Activated CD8-positive, alpha-beta memory T cell treated with anti-CD3 and anti-CD28 coated beads, Interleukin-2, amount 50 U/mL, for 48 hours (primary cell): ENCODE measurements around the gene DRC3.
A peak's percentile ranks its signal among the peaks of the same experiment; 100 is the strongest.
"Not testable (repeated sequence)": the region's sequence is repeated elsewhere in the genome, so short reads cannot be mapped to it uniquely, and the experiment has no call there.

Experiments
- DNase-seq: peaks from one replicate; pipeline ENCODE4 v3.0.0-alpha.2; 2020

Gene DRC3

GRCh38 chr17:17941015-17941414, 31.6 kb upstream of the DRC3 start:
- no peak for DNase-seq

GRCh38 chr17:17942846-17943245, 29.8 kb upstream of the DRC3 start:
- DNase-seq = no peak

GRCh38 chr17:17943281-17943984, 29.2 kb upstream of the DRC3 start:
- no peak for DNase-seq

- DNase-seq = no peak
Observed at GRCh38 chr17:17944242-17944641, 28.4 kb upstream of the DRC3 start.

DNA sequence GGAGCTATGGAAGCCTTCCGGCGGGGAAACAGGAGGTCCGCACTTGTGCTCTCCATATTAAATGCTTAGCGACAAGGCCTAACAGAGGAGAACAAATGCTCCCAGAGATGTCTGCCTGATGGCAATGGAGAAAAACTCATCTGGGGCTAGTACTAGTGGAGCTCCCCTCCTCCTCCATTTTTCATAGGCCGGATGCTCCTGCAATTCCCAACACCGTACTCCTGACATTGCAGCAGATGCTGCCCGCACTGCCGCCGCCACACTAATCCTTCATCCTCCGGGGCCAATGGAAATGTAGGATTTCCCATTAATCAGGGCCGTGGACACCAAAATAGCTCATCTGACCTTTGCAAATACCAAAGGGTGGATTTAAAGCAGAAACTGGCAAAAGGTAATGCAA, 27.9 kb upstream of the DRC3 start:
- no peak for DNase-seq

GRCh38 chr17:17946093-17946492, 26.6 kb upstream of the DRC3 start:
- no peak for DNase-seq

GRCh38 chr17:17947309-17947708, 25.4 kb upstream of the DRC3 start:
- DNase-seq = no peak

DNA sequence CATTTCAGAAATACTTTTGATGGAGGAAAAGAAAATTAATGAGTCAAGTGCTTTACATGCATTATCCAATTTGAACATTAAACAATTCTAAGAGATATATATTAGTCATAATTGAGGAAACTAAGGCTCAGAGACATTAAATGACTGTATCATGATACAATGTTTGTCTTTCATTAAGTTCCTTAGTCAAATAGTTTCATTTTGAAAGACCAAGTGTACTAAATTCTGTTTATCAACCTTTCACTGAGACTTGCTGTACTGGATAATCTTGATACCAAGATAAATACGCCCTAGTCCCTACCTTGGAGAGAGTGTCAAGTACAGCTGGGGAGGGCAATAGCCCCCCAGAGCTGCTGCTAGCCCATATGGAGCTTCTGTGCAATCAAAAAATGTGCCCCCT, 24.7 kb upstream of the DRC3 start:
- no peak for DNase-seq

DNA sequence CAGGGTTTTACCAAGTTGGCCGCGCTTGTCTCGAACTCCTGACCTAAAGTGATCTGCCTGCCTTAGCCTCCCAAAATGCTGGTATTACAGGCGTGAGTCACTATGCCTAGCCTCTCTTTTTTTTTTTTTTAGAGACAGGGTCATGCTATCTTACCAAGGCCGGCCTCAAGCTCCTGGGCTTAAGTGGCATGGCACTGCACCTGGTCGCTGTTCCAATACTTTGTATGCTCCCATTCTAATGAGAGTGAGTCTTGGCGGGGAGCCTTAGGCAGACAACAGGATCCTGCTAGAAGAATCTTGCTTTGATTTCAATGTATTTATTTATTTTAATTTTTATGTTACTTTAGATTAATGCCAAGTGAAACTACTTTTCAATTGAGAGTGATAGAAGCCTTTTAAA, 22.3 kb upstream of the DRC3 start:
- no peak for DNase-seq

DNA sequence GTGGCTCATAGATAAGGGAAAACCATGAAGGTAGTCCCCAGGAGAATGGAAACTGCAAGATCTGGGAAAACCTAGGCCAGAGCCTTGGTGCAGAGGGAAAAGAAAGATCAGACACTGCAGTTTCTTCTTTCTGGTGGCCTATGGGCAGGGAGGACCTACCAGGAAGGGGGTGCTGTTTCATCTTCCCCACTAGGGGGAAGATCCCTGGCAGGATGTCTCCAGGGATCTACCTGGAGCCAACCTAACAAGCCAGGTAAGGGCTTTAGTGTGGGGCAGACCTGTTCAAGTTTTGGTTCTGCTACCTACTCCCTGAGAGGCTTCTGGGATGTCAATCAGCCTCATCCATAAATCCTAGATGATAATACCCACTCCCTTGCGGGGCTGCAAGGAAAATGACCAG, 21.9 kb upstream of the DRC3 start:
- DNase-seq = no peak

GRCh38 chr17:17951524-17951923, 21.1 kb upstream of the DRC3 start:
- DNase-seq = no peak

GRCh38 chr17:17952691-17953090, 20.0 kb upstream of the DRC3 start:
- DNase-seq = no peak

DNA sequence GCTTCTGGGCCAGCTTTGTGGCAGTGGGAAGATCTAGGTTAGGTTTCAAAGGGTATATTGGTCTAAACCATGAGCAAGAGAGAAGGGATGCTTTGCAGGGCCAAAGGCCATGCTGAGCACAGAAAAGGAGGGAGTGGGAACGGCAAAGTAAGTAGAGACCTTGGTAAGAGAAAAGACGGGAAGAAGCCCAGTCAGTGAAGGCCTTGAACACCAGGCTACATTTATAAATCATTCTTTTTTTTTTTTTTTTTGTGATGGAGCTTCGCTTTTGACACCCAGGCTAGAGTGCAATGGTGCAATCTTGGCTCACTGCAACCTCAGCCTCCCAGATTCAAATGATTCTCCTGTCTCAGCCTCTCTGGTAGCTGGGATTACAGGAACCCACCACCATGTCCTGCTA, 18.6 kb upstream of the DRC3 start:
- no peak for DNase-seq

DNA sequence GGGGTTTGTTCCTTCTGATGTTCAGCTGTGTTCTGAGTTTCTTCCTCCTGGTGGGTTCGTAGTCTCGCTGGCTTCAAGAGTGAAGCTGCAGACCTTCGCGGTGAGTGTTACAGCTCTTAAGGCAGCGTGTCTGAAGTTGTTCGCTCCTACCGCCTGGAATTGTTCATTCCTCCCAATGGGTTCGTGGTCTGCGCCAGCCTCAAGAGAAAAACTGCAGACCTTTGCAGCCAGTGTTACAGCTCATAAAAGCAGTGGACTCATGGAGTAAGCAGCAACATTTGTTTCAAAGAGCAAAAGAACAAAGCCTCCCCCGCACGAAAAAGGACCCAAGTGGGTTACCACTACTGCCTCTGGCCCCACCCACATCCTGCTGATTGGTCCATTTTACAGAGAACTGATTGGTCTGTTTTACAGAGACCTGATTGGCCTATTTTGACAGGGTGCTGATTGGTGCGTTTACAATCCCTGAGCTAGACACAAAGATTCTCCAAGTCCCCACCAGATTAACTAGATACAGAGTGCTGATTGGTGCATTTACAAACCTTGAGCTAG, 16.8 kb upstream of the DRC3 start:
- not testable (repeated sequence) for DNase-seq

GRCh38 chr17:17957584-17957916, 15.1 kb upstream of the DRC3 start:
- DNase-seq = no peak

DNA sequence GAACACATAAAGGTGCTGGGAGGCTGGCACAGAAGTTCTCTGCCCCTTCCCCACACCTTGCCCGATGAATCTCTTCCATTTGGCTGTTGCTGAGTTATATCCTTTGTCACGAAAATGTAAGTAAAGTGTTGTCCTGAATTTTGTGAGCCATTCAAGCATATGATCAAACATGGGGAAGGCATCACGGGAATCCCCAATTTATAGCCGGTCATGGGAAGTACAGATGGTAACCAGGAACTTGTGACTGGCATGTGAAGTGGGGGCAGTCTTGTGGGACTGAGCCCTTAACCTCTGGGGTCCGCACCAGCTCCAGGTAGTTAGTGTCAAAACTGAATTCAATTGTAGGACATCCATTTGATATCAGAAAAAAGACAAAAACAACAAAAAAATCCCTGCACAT, 13.7 kb upstream of the DRC3 start:
- no peak for DNase-seq

DNA sequence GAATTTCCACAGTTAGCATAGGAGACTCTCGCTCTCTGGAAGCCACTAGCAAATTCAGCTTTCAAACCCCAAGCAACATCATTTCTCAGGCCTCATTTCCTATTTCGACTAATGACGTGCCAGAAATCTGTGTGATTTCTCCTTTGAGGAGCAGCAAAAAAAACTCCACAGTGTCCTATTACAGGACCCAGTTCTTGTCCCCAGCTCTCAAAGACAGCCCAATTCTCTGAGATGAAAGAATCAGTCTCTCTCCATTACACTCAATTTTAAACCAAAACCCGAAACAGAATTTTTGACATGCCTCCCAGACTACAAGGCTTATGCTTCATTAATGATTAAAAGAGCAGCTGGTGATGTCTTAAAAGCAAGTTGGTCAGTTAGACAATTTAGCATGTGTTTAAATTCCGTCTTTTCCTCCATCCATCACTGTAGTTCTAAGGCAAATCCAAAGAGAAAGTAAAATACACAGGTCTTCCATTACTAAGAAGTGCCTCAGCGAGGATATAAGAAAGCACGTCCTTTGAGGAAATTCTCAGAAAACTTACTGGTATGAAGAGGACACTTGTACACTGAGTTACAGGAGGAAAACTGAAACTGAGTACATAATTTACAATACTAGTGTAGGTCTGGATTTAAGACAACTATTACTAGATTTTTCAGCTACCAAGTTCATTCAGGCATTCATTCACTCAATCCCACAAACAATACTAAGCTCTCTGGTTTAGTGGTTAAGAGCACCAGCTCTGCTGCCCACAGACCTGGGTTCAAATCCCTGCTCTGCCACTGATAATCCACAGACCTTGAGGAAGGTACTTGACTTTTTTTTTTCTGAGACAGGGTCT, 12.9 kb upstream of the DRC3 start:
- DNase-seq = peak; percentile 63

- no peak for DNase-seq
Observed at GRCh38 chr17:17960500-17961030, 12.1 kb upstream of the DRC3 start.

DNA sequence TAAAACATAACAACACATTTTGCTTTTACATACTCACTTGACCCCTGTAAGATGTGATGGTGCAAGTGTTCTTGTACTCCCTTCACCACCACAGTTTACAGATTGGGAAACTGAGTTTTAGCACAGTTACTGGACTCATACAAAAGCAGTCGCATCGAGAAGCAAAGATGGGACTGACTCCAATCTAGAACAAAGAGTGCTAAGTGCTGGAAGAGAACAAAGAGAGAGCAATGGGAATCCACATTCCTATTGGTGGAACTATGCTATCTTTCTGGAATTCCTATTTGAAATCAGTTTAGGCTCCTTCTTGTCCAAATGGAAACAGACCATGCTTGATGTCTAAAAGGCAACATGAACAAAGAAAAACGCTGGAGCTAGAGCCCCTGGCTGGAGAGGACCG, 9.6 kb upstream of the DRC3 start:
- no peak for DNase-seq

DNA sequence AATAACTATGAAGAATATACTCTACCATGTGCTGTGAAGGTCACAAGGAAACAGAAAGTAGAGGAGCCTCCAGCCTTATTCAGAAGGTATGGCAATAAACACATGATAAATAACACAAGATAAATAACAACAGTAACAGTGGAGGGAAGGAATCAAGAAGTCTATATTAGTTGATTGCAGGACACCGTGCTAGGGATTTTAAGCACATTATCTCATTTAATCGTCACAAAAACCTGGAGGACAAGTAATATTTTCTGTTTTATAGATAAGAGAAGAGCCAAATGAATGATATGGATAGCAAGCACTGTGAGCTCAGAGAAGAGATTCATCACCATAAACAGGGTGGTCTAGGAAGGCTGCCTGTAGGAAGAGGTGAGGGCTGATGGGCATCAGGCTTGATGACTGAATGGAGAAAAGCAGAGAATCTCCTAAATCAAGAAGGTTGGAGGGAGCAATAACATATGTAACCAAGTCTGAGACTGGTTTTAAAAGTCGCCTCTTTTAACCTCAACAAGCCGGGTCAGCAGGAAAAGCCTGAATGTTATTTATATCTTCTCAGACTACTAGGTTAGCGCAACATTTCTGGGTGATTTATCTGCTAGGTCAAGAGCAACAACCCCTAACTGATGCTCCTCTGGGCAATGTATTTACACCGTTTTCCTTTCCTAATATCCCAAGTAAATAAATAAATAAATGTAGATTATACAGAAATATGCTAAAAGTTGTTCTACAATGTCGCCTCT, 8.8 kb upstream of the DRC3 start:
- no peak for DNase-seq

GRCh38 chr17:17964710-17965109, 8.0 kb upstream of the DRC3 start:
- no peak for DNase-seq

DNA sequence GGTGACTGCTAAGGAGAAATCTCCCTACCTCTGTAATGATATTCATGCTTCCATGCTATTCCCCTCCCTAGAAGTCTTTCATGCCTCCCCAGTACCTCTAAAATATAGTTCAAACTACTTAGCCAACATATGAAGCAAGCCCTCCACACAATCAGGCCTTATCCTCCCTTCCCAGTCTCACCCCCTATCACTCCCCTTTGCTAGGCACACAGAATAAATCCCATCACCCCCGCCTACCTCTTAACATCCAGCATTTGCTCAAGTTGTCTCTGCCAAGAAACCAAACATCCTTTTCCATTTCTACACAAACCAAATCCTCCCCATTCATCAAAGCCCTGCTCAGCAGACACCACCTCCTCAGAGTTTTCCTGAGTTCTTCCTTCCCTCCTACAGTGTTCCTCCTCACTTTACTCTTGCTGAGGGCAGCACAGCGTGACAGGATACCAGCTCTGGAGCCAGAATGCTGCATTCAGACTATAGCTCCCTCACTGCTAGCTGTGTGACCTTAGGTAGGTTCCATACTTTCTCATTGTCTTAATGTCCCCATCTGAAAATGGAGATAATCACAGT, 7.4 kb upstream of the DRC3 start:
- DNase-seq = no peak

GRCh38 chr17:17966399-17966798, 6.3 kb upstream of the DRC3 start:
- DNase-seq = no peak
